Heart right ventricle (tissue), 16 donors: ENCODE results near the gene HYLS1. TPM values are rescaled to one million over a fixed set of nuclear protein-coding genes. Genes with fewer than 3 reads are reported as not detected.

Experiments
- ATAC-seq, 8 donors: fragments of 200-7000 bp; cut with Tn5 transposase; one replicate each; pipeline ENCODE4 v1.9.1; 2020; ENCODE audit warnings: mild to moderate bottlenecking in 8 of 8, moderate library complexity in 8 of 8, moderate number of reproducible peaks in 1 of 8
- DNase-seq, 2 donors: peaks; one replicate each; pipeline ENCODE4 v3.0.0-alpha.2; 2020
- H3K27ac ChIP-seq, 10 donors: fragments of 200-600 bp; sonication (generic) in 2 of 10; one replicate each; pipeline versions ENCODE4 v1.5.0 to v1.8.0; 2020 to 2022; ENCODE audit warnings: mild to moderate bottlenecking in 3 of 10
- H3K27me3 ChIP-seq, 7 donors: fragments of 200-600 bp; one replicate each; pipeline ENCODE4 v1.8.0; 2021 to 2022; ENCODE audit warnings: mild to moderate bottlenecking in 2 of 7
- H3K36me3 ChIP-seq, 9 donors: fragments of 200-600 bp; sonication (generic) in 1 of 9; one replicate each; pipeline versions ENCODE4 v1.5.0 to v1.8.0; 2020 to 2022; ENCODE audit warnings: mild to moderate bottlenecking in 2 of 9
- H3K4me1 ChIP-seq, 9 donors: fragments of 200-600 bp; sonication (generic) in 1 of 9; one replicate each; pipeline versions ENCODE4 v1.5.0 to v1.8.0; 2020 to 2022; ENCODE audit warnings: mild to moderate bottlenecking in 4 of 9
- H3K4me3 ChIP-seq, 10 donors: fragments of 200-600 bp; sonication (generic) in 2 of 10; one replicate each; pipeline versions ENCODE4 v1.5.0 to v1.8.0; 2020 to 2022; ENCODE audit warnings: mild to moderate bottlenecking in 7 of 10, moderate library complexity in 2 of 10
- H3K9me3 ChIP-seq, 11 donors: fragments of 200-600 bp in 10 of 11; sonication (generic) in 2 of 11; one replicate each; pipeline versions ENCODE4 v1.5.0 to v1.8.0; 2013 to 2022; ENCODE audit warnings: mild to moderate bottlenecking in 2 of 11, control low read depth in 1 of 11, moderate library complexity in 1 of 11
- WGBS, 2 donors: extraction: QIAGEN DNeasy Blood & Tissue Kit; methylation state at CpG; one replicate each; pipeline ENCODE4 v1.1.7; 2013; ENCODE audit warnings: inconsistent platforms in 1 of 2; 5-methylcytosine and 5-hydroxymethylcytosine counted together
- intact Hi-C, 10 donors: fragments of 100-400 bp; cut with DNase I; formaldehyde crosslinking; loops; one replicate each; pipeline versions ENCODE4 v1.11.1 to v1.14.2; 2022
- polyA plus RNA-seq, 2 donors: library from polyadenylated mRNA; stranded (reverse); fragments of 200-250 nt; gene quantifications; one replicate each; pipeline ENCODE4 v1.2.3, GENCODE V29; 2013
- total RNA-seq, 10 donors: library from RNA; stranded (reverse); fragmentation: NEBNext Ultra II Directional in 3 of 10; extraction: Animal tissue kit (Norgen Biotek cat#: 25700) in 3 of 10; gene quantifications; one replicate each; pipeline versions ENCODE4 v1.2.1 to v1.2.4, GENCODE V29; 2021 to 2023
- TF ChIP-seq, protein P1 (sequence below), 9 donors: fragments of 200-600 bp; sonication (generic) in 2 of 9; IDR thresholded peaks; one replicate each; pipeline versions ENCODE4 v1.5.0 to v1.8.0; 2021 to 2022; ENCODE audit warnings: antibody characterized with exemption in 9 of 9, mild to moderate bottlenecking in 5 of 9, moderate library complexity in 1 of 9
- donor health status: Arrhythmogenic right ventricular cardiomyopathy.
- donor health status: ischemic (EF 13 %, LVEDD 7.1; RV severe dilation, severe dysfunction).
- donor health status: healthy with polysubstance abuse.
- donor health status: DM: no; HTN: yes; CAD: no.
- donor health status: DM: no; HTN: no; CAD: no.
- donor health status: ischemic (EF 25% LVEDD 6.9; RV normal size, moderate dysfunction).
- donor health status: ischemic (EF 25% LVEDD 5.7; RV mildly dilated, moderate dysfunction).
- donor health status: healthy.
- donor health status: DM: yes; HTN: yes; CAD: no.
- donor health status: Ischemic cardiomyopathy.
- donor health status: ischemic (EF 35%, LVEDD 5.7; RV mildly dilated, moderate dysfunction).
- donor health status: nonischemic (EF 11% LVEDD 7.7; RV severe dilation, severe dysfunction).
- donor health status: DM: yes; HTN: yes; CAD: no.
- donor health status: PGD.
- donor health status: ischemic (EF 29% LVEDD 5.4; RV normal size, mild dysfunction).
- donor health status: nonischemic (EF 23%, LVEDD 6.1; RV moderate dilation, normal function).

HYLS1 gene
- total and polyA plus RNA-seq, 12 donors: 2.0 to 6.4 (median 3.6) TPM

DNA sequence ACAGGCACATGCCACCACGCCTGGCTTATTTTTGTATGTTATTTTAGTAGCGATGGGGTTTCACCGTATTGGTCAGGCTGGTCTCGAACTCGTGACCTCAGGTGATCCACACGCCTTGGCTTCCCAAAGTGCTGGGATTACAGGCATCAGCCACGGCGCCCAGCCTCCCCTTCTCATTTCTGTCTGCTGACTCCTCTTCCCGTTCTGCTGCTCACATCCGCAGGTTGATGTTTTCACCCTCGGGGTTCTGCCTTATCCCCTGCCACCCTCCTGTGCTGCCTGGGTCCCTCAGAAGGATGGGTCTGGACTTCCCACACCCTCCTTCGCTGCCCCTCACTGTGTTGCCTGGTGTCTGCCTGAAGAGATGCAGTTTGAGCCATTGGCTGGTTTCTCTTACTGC, 39.2 kb downstream of the HYLS1 start:
- Histone ChIP-seq H3K4me3 (no peak overlapping the region), H3K27ac (no peak overlapping the region), H3K27me3 (peaks cover 0 to 17% (median 0%) of the 10 kb centered on the region in 7 donors), H3K36me3 (no peaks in the 10 kb centered on the region), H3K4me1 (no peaks in the 10 kb centered on the region), H3K9me3 (no peaks in the 10 kb centered on the region)
- DNase-seq (no peak), ATAC-seq (no peak)
- TF ChIP-seq, protein P1, sequence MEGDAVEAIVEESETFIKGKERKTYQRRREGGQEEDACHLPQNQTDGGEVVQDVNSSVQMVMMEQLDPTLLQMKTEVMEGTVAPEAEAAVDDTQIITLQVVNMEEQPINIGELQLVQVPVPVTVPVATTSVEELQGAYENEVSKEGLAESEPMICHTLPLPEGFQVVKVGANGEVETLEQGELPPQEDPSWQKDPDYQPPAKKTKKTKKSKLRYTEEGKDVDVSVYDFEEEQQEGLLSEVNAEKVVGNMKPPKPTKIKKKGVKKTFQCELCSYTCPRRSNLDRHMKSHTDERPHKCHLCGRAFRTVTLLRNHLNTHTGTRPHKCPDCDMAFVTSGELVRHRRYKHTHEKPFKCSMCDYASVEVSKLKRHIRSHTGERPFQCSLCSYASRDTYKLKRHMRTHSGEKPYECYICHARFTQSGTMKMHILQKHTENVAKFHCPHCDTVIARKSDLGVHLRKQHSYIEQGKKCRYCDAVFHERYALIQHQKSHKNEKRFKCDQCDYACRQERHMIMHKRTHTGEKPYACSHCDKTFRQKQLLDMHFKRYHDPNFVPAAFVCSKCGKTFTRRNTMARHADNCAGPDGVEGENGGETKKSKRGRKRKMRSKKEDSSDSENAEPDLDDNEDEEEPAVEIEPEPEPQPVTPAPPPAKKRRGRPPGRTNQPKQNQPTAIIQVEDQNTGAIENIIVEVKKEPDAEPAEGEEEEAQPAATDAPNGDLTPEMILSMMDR (IDR thresholded peaks at IDR 0.05): no peak
- intact Hi-C loops: loop anchor here in 6 of 10 donors (5.0 to 10.0 kb wide), 5 partner anchors 128 to 338 kb away; partner anchors contain the start of genes FOXRED1 (in 2 of the 6), SRPRA (in 2 of the 6) and CDON (in 1 of the 6)
- WGBS, 2 donors: 92% methylated on average over 12 of the region's 12 CpGs

DNA sequence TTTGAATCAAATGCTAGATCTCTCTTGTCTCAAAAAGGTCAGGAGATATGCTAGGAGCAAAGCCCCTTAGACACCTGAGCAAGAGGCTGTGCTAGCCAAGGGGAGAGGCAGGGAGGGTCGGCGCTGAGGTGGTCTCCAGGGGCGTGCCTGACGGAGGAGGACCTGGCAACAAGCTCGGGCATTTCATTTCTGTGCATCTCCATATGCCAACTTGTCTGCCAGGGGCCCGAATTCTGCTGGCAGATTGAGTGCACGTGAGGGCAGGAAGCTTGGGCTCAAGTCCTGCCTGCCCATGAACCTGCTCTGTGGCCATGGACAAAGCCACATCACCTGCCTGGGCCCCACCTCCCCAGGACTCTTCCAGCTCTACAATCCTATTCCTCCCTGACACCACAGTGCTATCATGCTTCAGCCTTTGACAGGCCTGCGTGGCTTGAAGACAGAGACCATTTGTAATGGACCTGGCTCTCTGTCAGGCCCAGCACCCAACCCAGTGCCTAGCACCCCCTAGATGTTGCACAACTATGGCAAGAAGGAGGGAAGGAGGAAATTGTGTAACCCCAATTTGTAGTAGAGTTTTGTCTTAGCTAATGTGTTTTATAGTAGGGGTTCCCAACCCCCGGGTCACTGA, 42.1 kb downstream of the HYLS1 start:
- Histone ChIP-seq H3K9me3 (no peaks in the 10 kb centered on the region), H3K36me3 (no peaks in the 10 kb centered on the region), H3K4me1 (no peaks in the 10 kb centered on the region), H3K4me3 (no peak overlapping the region), H3K27ac (no peak overlapping the region), H3K27me3 (peaks cover 0 to 22% (median 0%) of the 10 kb centered on the region in 7 donors)
- TF ChIP-seq, protein P1 (IDR thresholded peaks at IDR 0.05): no peak
- WGBS, 2 donors: 80 to 91% methylated on average over 9 of the region's 9 CpGs
- no peak for DNase-seq
- intact Hi-C loops: loop anchor here in 6 of 10 donors (5.0 to 10.0 kb wide), 7 partner anchors 65 to 335 kb away; partner anchors contain the start of genes FOXRED1 (in 2 of the 6), SRPRA (in 2 of the 6) and CDON (in 1 of the 6)
- no peak for ATAC-seq

DNA sequence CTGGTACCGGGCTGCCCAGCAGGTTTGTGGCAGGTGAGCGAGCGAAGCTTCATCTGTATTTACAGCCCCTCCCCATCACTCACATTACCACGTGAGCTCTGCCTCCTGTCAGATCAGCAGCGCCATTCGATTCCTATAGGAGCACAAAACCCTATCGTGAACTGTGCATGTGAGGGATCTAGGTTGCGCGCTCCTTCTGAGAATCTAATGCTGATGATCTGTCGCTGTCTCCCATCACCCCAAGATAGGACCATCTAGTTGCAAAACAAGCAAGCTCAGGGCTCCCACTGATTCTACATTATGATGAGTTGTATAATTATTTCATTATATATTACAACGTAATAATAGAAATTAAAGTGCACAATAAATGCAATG, 42.6 kb downstream of the HYLS1 start:
- TF ChIP-seq, protein P1 (IDR thresholded peaks at IDR 0.05): no peak
- Histone ChIP-seq H3K4me1 (no peaks in the 10 kb centered on the region), H3K9me3 (no peaks in the 10 kb centered on the region), H3K36me3 (no peaks in the 10 kb centered on the region), H3K27me3 (peaks cover 0 to 22% (median 0%) of the 10 kb centered on the region in 7 donors), H3K4me3 (no peak overlapping the region), H3K27ac (no peak overlapping the region)
- DNase-seq (no peak), ATAC-seq (no peak)
- WGBS, 2 donors: 92% methylated on average over 11 of the region's 11 CpGs
- intact Hi-C loops: loop anchor here in 1 of 10 donors (5.0 to 10.0 kb wide), 2 partner anchors 65 to 257 kb away; no protein-coding TSS in a partner anchor

DNA sequence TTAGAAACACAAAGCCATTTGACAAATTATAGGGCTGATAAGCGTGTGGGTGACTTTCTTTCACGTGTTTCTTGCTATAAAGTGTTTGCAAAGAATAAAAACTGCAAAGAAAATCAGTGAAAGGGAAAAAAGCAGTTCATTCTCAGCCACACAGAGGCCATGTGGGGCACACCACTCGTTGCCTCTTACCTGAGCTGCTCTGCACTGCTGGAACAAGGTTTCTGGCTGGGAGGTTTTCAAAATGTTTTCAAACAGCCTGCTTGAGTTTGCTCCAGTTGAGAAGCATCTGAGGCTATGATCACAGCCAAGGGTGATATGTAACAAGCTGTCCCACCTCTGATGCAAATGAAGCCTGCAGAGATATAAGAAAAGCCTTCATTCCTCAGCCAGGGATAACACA, 43.6 kb downstream of the HYLS1 start:
- TF ChIP-seq, protein P1 (IDR thresholded peaks at IDR 0.05): no peak
- H3K27me3 ChIP-seq: peaks cover 0 to 21% (median 0%) of the 10 kb centered on the region in 7 donors
- ATAC-seq: no peak

More for the DNA sequence above, 43.6 kb downstream of the HYLS1 start:
- no peak for DNase-seq
- intact Hi-C loops: loop anchor here in 1 of 10 donors (5.0 to 10.0 kb wide), 2 partner anchors 64 to 256 kb away; no protein-coding TSS in a partner anchor
- no peak overlapping the region for H3K27ac ChIP-seq
- no peaks in the 10 kb centered on the region for H3K9me3 ChIP-seq
- H3K4me3 ChIP-seq: no peak overlapping the region
- H3K4me1 ChIP-seq: no peaks in the 10 kb centered on the region
- H3K36me3 ChIP-seq: no peaks in the 10 kb centered on the region
- WGBS, 2 donors: 80 to 83% methylated on average over 3 of the region's 3 CpGs
